NCI-H748 (cell line): ENCODE measurements around the gene INTS4.
"Not testable (repeated sequence)": the region's sequence is repeated elsewhere in the genome, so short reads cannot be mapped to it uniquely, and the experiment has no call there.

ENCODE experiments used
- DNase-seq: peaks from one replicate; lab custom pipeline; 2025; ENCODE audit not compliant: unreplicated experiment; lab: John Stamatoyannopoulos, UW

Gene INTS4

DNA sequence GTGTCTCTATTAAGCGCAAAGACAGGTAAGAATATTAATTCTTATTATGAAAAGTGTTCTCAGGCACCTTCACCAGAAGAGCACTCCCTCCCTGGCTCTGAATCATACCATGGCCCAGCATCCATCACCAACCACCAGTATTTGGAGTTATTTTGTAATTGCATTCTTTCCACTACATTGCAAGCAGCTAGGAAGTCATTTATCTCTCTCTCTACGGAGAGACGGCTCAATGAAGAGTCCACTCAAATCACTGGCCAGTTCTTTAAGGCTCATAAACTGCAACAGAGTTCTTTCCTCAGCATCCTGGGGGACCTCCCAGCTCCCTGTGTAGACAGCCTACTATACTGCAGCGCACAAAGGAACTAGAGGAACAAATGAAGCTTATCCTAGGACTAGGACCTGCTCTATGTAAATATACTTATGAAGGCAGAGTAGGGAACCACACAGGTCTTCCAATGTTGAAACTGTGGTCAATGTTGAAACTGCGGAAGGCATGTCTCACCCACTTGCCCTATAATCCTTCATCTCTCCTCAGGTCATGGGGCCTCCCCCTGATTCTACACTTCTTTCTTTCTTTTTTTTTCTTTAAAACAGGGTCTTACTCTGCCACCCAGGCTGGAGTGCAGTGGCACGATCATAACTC, 110.2 kb downstream of the INTS4 start:
- DNase-seq, result no peak

DNA sequence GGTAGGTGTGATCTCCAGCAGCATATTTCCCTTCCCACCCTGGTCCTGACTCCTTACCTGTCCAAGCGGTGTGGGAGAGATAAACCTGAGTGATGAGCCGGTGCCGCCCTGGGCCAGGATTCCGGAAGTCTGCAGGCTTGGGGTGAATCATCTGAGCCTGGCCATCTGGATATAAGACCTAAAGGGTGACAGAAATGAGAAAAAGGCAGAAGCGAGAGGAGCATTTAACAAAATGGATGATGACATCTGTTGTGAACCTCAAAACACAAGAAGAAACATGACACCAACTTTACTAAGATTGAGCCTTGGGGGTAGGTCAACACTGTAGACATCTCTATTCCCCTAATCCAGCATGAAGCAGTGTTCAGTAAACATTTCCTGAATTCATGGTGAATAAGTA, 110.7 kb downstream of the INTS4 start:
- DNase-seq, result no peak

DNA sequence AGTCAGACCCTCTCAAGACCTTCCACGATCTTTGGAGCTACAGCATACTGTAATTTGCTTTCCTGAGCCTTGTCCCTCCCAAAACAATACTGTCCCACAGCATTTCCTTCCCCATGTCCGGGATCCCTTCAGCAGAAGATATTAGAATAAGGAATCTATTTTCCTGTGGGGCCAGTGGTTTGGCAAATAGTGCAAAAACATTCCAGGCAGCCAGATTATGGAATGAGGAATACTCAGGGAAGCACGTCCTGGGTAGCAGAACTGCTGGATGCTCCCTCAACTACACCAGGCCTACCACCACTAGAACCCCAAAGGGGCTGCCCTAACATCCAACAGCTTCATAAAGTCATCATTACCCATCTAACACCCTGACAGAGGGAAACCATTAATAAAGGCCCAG, 112.1 kb downstream of the INTS4 start:
- no peak for DNase-seq

DNA sequence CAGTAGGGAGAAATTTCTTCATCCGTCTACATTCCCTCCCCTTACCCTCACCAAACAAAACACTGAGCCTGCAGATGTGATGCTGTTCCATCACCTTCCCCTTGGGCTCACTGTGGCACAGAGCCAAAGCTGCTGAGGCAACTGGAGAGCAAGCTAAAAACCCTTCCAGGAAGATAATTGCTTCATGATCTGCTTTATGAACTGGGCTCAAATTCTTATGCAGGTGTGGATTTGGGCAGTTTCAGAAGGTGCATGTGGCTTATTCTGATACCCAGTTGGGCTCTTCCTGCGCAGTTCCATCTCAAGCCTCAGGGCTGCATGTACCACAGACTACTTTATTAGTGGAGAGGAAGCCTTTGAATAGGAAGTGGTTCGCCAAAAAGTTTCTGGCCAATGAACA, 115.2 kb downstream of the INTS4 start:
- no peak for DNase-seq

DNA sequence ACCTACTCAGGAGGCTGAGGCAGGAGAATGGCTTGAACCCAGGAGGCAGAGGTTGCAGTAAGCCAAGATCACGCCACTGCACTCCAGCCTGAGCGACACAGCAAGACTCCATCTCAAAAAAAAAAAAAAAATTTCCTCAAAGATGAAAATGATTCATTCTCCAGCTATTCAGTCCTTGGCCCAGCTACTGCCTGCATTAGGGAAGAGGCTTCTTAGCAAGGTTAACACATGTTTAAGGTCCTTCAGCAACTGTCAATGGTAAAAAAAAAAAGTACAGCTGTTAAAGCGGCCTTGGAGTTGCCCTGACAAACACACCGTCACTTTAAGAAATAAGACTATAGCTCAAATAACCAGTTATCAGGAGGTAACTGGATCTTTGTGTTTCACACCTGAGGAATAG, 116.2 kb downstream of the INTS4 start:
- not testable (repeated sequence) for DNase-seq

DNA sequence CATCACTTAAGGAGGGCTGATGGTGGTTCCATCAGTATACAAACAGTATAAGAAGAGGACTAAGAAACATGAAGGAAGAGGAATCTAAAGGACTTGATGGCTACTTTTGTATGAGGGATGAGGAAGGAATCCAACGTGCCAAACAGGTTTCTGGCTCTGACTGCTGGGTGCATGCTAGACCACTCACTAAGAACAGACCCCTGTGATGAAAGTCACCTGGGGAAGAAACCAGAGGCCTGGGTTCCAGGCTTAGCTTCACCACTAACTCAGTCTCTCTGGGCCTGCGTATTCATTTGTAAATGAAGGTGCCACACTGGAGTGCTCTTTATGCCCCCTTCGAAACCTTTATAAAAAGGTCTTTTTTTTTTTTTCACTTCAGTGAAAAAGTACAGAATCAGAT, 118.4 kb downstream of the INTS4 start:
- no peak for DNase-seq

DNA sequence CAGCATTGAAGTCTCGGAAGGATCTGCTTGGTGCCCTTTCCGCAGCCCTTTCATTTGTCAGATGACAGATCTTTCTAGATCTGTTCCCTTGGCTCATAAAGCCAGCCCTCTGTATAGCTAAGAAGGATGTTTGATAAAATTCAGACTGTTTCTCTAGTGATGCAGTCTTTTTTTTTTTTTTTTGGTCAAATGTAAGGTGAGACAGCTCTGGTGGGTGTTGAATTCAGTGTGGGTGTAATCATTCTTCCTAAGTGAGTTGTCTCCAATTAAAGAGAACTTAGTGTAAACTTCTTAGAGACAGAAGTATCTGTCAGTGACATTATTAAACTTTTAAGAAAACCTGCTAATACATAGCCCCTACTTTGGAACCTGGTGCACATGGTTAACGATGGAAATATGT, 120.3 kb downstream of the INTS4 start:
- no peak for DNase-seq

DNA sequence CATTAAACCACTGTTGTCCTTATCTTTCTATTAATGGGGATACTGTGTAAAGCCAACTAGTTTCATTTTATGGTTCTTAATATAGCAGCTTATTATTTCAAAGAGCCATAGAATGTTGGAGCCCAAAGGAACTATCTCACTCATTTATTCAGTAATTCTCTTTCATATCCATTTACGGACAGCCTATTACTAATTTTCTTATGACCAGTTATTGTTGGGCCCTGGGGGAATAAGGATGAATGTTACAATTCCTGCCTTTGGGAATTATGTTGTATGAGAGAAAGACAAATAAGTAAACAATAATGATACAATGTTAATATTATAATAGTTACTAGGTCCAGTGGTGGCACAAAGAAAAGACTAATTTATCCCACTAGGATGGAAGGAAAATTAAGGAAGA, 121.1 kb downstream of the INTS4 start:
- no peak for DNase-seq

DNA sequence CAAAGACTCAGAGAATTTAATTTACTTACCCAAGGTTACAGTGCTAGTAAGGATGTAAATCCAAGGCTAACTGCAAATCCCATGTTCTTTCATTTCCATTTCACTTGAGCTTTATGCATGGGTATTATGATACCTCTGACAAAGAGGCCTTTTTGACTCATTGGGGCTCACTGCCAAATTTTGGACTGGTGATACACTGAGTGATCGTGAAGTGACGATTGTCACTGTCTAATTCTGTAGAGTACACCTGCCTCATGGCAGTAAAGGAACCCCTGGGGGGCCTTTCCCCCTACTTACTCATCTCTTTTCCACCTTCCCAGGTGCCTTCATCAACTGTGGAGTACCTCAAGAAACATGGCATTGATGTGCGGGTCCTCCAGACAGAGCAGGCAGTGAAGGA, 122.6 kb downstream of the INTS4 start:
- no peak for DNase-seq

DNA sequence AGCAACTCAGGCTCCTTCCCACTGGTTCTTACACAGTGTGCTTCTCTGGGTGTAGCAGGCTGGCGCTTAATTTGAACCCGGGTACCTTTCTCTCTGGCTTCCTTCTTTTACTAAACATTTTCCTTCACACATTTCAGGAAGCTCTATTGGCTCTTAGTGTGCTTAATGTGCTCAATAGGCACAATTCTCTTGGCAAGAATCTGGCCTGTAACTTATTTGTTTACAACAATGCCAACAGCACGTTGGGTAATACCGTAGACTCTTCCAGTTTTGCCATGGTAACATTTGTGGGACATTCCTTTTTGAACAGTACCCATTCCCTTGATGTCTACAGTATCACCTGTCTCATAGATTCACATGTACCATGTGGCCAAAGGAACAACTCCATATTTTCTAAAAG, 125.7 kb downstream of the INTS4 start:
- no peak for DNase-seq

DNA sequence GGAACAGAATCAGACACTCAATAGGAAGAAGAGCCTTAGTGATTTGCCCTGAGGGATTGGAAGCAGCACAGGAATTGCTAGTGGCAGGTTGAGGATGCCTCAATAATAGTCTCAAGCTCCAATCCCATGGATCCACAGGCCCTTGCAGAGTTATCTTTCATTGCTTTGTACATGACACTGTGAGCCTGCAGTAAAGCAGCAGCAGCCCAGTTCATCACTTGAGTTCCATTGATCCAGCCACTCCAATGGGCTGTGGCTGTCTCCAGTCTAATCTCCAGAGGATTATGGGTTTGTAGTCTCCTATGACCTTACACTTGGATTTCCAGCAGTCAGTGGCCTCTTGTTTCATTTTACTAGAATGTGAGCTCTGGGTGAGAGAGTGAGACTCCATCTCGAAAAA, 128.1 kb downstream of the INTS4 start:
- DNase-seq, result no peak

DNA sequence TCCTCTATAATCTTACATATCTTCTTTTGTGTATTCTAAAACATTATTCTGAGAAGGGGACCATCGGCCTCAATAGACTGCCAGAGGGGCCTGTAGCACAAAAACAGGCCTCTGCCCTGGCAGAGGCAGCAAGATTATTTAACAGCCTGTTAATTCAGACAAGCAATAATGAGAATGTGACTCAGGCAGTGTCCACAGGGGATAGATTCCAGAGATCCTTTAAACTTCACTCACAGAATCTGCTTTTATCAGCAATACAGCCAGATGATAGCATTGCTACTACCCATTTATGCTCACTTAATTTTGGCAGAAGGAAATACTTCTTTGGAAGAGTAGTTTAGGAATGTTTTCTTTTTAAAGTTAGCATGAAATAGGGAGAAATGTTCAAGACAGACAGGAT, 128.7 kb downstream of the INTS4 start:
- DNase-seq, result no peak

DNA sequence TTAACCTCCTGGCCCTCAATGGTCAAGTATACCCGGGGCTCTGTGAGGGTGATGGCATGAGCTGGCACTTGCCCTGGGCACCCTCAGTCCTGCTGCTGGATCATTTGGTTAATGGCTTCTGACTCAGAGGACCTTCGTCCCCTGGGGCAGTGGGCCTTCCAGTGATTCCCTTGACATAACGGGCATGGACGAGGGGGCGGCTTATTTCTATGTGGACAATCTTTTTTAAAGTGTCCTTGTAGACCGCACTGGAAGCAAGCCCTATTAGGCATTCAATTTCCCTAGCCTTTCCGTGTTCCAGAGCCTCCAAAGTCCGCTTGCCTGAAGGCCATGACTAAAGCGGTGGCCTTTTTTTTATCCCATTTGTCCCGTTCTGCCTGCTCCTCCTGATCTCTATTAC, 133.0 kb downstream of the INTS4 start:
- not testable (repeated sequence) for DNase-seq

DNA sequence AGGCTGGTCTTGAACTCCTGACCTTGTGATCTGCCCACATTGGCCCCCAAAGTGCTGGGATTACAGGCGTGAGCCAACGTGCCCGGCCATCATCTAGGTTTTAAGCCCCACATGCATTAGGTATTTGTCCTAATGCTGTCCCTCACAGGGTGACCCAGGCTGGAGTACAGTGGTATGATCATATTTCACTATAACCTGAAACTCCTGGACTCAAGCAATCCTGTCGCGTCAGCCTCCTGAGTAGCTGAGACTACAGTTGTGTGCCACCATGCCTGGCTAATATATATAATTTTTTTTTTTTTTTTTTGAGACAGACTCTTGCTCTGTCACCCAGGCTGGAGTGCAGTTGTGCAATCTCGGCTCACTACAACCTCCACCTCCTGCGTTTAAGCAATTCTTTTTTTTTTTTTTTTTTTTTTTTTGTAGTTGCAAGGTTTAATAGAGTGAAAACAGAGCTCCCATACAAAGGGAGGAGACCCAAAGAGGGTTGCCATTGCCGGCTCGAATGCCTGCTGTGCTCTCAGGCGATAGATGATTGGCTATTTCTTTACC, 136.5 kb downstream of the INTS4 start:
- not testable (repeated sequence) for DNase-seq

DNA sequence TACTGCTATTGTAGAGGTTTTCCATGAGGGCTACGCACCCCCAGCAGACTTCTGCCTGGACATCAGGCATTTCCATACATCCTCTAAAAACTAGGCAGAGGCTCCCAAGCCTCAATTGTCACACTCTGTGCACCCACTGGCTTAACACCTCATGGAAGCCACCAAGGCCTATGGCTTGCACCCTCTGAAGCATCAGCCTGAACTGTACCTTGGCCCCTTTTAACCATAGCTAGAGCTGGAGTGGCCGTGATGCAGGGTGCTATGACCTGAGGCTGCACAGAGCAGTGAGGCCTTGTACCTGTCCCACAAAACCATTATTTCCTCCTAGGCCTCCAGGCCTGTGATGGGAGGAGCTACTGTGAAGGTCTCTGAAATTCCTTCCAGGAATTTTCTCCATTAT, 139.6 kb downstream of the INTS4 start:
- no peak for DNase-seq

DNA sequence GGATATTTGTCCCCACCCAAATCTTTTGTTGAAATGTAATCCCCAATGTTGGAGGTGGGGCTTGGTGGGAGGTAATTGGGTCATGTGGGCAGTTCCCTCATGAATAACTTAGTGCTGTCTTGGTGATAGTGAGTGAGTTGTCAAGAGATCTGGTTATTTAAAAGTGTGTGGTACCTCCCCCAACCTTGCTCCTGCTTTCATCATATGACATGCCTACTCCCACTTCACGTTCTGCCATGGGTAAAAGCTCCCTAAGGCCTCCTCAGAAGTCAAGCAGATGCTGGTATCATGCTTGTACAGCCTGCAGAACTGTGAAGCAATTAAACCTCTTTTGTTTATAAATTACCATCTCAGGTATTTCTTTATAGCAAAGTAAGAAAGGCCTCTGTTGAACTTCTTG, 143.0 kb downstream of the INTS4 start:
- no peak for DNase-seq

DNA sequence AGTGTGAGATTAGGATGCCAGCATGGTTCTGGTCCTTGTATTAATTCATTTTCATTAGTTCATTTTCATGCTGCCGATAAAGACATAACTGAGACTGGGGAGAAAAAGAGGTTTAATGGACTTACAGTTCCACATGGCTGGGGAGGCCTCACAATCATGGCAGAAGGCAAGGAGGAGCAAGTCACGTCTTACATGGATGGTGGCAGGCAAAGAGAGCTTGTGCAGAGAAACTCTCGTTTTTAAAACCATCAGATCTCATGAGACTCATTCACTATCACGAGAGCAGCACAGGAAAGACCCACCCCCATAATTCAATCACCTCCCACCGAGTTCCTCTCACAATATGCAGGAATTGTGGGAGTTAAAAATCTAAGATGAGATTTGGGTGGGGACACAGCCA, 150.8 kb downstream of the INTS4 start:
- DNase-seq, result not testable (repeated sequence)

DNA sequence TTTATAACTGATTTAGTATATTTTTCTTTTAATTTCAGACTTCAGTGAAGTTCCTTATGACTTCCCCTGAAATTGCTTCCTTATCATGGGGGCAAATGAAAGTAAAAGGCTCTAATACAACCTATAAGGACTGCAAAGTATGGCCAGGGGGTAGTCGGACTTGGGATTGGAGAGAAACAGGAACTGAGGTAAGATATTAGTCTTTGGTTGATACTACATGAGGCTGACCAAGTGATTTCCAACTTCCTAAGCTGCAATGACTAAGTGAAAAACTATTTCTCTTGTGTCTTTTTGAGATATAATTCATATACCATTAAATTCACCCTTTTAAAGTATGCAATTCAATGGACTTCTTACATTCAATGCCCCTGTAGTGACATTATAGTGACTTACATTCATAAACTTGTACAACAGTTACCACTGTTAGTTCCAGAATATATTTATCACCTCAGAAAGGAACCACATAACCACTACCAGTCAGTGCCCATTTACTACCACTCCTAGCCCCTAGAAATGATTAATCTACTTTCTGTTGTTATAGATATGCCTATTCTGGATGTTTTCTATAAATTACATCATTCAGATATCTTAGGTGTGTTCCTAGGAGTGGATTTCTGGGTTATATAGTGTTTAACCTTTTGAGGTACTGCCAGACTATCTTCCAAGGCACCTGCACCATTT, 151.9 kb downstream of the INTS4 start:
- no peak for DNase-seq

DNA sequence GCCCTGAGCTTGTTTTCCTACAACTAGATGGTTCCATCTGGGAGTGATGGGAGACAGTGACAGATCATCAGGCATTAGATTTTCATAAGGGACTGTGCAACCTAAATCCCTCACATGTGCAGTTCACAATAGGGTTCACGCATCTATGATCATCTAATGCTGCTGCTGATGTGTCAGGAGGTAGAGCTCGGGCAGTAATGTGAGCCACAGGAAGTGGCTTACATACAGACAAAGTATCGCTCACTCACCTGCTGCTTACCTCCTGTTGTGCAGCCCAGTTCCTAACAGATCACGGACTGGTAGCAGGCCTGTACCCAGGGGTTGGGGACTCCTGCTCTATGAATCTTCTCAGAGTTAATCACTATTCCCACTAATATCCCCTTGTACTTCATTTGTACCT, 161.2 kb downstream of the INTS4 start:
- DNase-seq, result no peak

DNA sequence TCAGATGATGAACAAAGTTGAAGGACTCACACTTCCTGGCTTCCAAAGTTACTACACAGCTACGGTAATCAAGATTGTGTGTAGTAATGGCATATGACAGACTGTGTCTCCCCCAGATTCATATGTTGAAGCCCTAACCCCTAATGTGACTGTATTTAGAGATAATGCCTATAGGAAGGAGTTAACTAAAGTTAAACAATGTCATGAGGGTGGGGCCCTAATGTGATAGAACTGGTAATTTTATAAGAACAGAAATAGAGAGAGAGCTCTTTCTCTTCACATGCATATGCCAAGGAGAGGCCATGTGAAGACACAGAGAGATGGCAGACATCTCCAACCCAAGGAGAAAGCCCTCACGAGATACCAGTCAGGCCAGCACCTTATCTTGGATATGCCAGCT, 165.5 kb downstream of the INTS4 start:
- DNase-seq, result no peak
